K562 (cell line): ENCODE data around the gene PRR19. TPM values are rescaled to one million over a fixed set of nuclear protein-coding genes. Genes with fewer than 3 reads are reported as not detected.
A peak's percentile ranks its signal among the peaks of the same experiment; 100 is the strongest.

Experiments used
- ATAC-seq: fragments of 200-7000 bp; cut with Tn5 transposase; 3 replicates; pipeline ENCODE4 v1.9.1; 2020; ENCODE audit warnings: moderate library complexity
- BruUV-seq: library from RNA; stranded (reverse); fragments of 400-500 nt; replicated peaks from 2 replicates; lab custom pipeline; 2021; lab: Mats Ljungman, UMichigan
- CTCF ChIA-PET: fragments of 300-600 bp; formaldehyde crosslinking; extraction: SDS; loops from one replicate; lab custom pipeline; 2021; ENCODE audit warnings: low intra/inter-chr PET ratio; lab: Yijun Ruan, JAX
- POLR2A ChIA-PET: fragments of 300-600, 350-650 bp; sonication (Branson Sonifier 250); formaldehyde crosslinking; extraction: SDS; loops from one replicate; lab custom pipeline; 2021; ENCODE audit warnings: antibody characterized with exemption, inconsistent platforms; lab: Yijun Ruan, JAX
- DNase-seq, 4 experiments: peaks; one replicate each; pipeline versions ENCODE4 v3.0.0 to v3.0.0-alpha.2; 2011 to 2018; ENCODE audit warnings: low spot score in 3 of 4, mixed read lengths in 3 of 4; ENCODE audit errors: extremely low read depth in 1 of 4
- FAIRE-seq: peaks from 2 replicates; lab custom pipeline; 2011; peaks lifted over from hg19 to GRCh38; lab: Jason Lieb, UNC
- H2AFZ ChIP-seq: 2 replicates; pipeline ENCODE4 v1.6.0; 2011; ENCODE audit warnings: low read depth, low read length, control low read depth, inconsistent platforms
- H3K27ac ChIP-seq: fragments of 200-600 bp; 3 replicates; pipeline ENCODE4 v1.8.0; 2011; ENCODE audit warnings: low read depth, mild to moderate bottlenecking, control low read depth, inconsistent platforms, low read length, moderate library complexity, mixed read lengths; ENCODE audit errors: extremely low read depth
- H3K27me3 ChIP-seq, 2 experiments: fragments of 300-600 bp in 1 of 2; 2 replicates in 1 of 2; 3 replicates in 1 of 2; pipeline versions ENCODE4 v1.6.0 to v1.8.0; 2011; ENCODE audit warnings: inconsistent platforms in 2 of 2, low read length in 2 of 2, mild to moderate bottlenecking in 1 of 2, mixed read lengths in 1 of 2, moderate library complexity in 1 of 2; ENCODE audit not compliant: control insufficient read depth in 2 of 2, insufficient read depth in 2 of 2
- H3K36me3 ChIP-seq: fragments of 300-600 bp; 3 replicates; pipeline ENCODE4 v1.8.0; 2011; ENCODE audit warnings: mild to moderate bottlenecking, low read length, inconsistent platforms; ENCODE audit not compliant: control insufficient read depth, insufficient read depth
- H3K4me1 ChIP-seq, 2 experiments: fragments of 200-600 bp in 1 of 2; replicated peaks in 1 of 2; 2 replicates in 1 of 2; 3 replicates in 1 of 2; pipeline versions ENCODE4 v1.5.1 to v1.8.0; 2011; ENCODE audit warnings: inconsistent platforms in 2 of 2, low read length in 2 of 2, mild to moderate bottlenecking in 1 of 2, mixed read lengths in 1 of 2, moderate library complexity in 1 of 2; ENCODE audit not compliant: control insufficient read depth in 2 of 2, insufficient read depth in 2 of 2
- H3K4me2 ChIP-seq: 2 replicates; pipeline ENCODE4 v1.6.1; 2011; ENCODE audit warnings: low read length, control low read depth, inconsistent platforms, mixed read lengths; ENCODE audit not compliant: insufficient read depth
- H3K4me3 ChIP-seq: fragments of 200-600 bp; sonication (generic), shearing (Covaris generic); 2 replicates; pipeline ENCODE4 v1.5.1; 2016; ENCODE audit warnings: control low read depth, inconsistent platforms
- H3K79me2 ChIP-seq: fragments of 200-600 bp; 3 replicates; pipeline ENCODE4 v1.8.0; 2011; ENCODE audit warnings: low read length, inconsistent platforms; ENCODE audit not compliant: control insufficient read depth, insufficient read depth
- H3K9ac ChIP-seq, 2 experiments: 2 replicates each; pipeline versions ENCODE4 v1.6.0 to v1.6.1; 2011; ENCODE audit warnings: low read depth in 2 of 2, low read length in 2 of 2, control low read depth in 1 of 2, inconsistent platforms in 1 of 2, mild to moderate bottlenecking in 1 of 2, mixed read lengths in 1 of 2; ENCODE audit not compliant: insufficient read depth in 1 of 2
- H3K9me1 ChIP-seq: one replicate; pipeline ENCODE4 v1.6.0; 2011; ENCODE audit warnings: inconsistent platforms, mild to moderate bottlenecking, low read length, moderate library complexity; ENCODE audit not compliant: control insufficient read depth, insufficient read depth
- H3K9me3 ChIP-seq: replicated peaks from 2 replicates; pipeline ENCODE4 v1.5.1; 2011; ENCODE audit warnings: low read depth, low read length, inconsistent platforms; ENCODE audit not compliant: control insufficient read depth, insufficient read depth
- H4K20me1 ChIP-seq: replicated peaks from 2 replicates; pipeline ENCODE4 v1.6.1; 2011; ENCODE audit warnings: low read length, inconsistent platforms, mixed read lengths; ENCODE audit not compliant: control insufficient read depth, insufficient read depth
- LEF1 ChIP-seq: fragments of 450-650 bp; IDR thresholded peaks from 2 replicates; pipeline ENCODE4 v1.6.1; 2016; ENCODE audit warnings: mild to moderate bottlenecking
- POLR2A ChIP-seq: fragments of 450-650 bp; conservative IDR thresholded peaks from 2 replicates; pipeline ENCODE4 v1.6.1; 2016
- POLR2G ChIP-seq: fragments of 200-400 bp; formaldehyde crosslinking; IDR thresholded peaks from 2 replicates; pipeline ENCODE4 v1.6.1; 2017; ENCODE audit warnings: low read depth, mild to moderate bottlenecking, antibody characterized with exemption, low read length, moderate library complexity
- RBFOX2 ChIP-seq: fragments of 200-400 bp; formaldehyde crosslinking; IDR thresholded peaks from 2 replicates; pipeline ENCODE4 v1.6.1; 2017; ENCODE audit warnings: low read depth, mild to moderate bottlenecking, low read length, moderate library complexity
- TFAP4 ChIP-seq: sonication (generic); formaldehyde crosslinking; IDR thresholded peaks from 2 replicates; pipeline ENCODE4 v1.8.0; 2022; ENCODE audit warnings: missing genetic modification reagents, mild to moderate bottlenecking, moderate library complexity, borderline replicate concordance
- ZBTB33 ChIP-seq: sonication (generic); formaldehyde crosslinking; IDR thresholded peaks from 2 replicates; pipeline ENCODE4 v1.8.1; 2023; ENCODE audit warnings: mild to moderate bottlenecking, missing genetic modification reagents
- ZNF518B ChIP-seq: fragments of 250-450 bp; sonication (Bioruptor Pico); IDR thresholded peaks from 2 replicates; pipeline ENCODE4 v1.5.0; 2021; ENCODE audit warnings: mild to moderate bottlenecking, moderate library complexity
- WGBS: fragments of 100-300 bp; shearing (Covaris generic); methylation state at CpG from one replicate; pipeline ENCODE4 v1.1.6; 2016; ENCODE audit warnings: low coverage, mixed read lengths; ENCODE audit not compliant: insufficient coverage; ENCODE audit errors: missing lambda C conversion rate; 5-methylcytosine and 5-hydroxymethylcytosine counted together
- in situ Hi-C: fragments of 300-500 bp; cut with MboI; formaldehyde crosslinking; loops from 4 replicates; pipeline ENCODE4 v1.15.0; 2018; ENCODE audit warnings: inconsistent platforms, mixed read lengths
- intact Hi-C: fragments of 100-400 bp; cut with micrococcal nuclease; formaldehyde crosslinking; loops from 2 replicates; pipeline ENCODE4 v1.14.2; 2022
- polyA plus RNA-seq, 8 experiments: library from polyadenylated mRNA; depleted of rRNA in 4 of 8; stranded (reverse) in 5 of 8; unstranded in 3 of 8; fragments of >200 nt; fragmentation: Nextera tagmentation in 2 of 8; fragmentation: Illumina TruSeq in 1 of 8; extraction: Ambion mirVana in 2 of 8; extraction: Trizol in 1 of 8; gene quantifications; 2 replicates each; pipeline versions ENCODE4 v1.2.1 to v1.2.3, GENCODE V29; 2011 to 2014; ENCODE audit warnings: inconsistent platforms in 1 of 8, missing spikeins in 1 of 8
- total RNA-seq, 7 experiments: library from RNA; depleted of rRNA in 6 of 7; stranded (reverse); fragments of >200 nt in 6 of 7; fragmentation: Illumina TruSeq in 2 of 7; extraction: Trizol in 2 of 7; gene quantifications; 2 replicates each; pipeline versions ENCODE4 v1.2.1 to v1.2.3, GENCODE V29; 2011 to 2021; ENCODE audit warnings: low replicate concordance in 1 of 7
- TF ChIP-seq, protein P1 (sequence below), 3 experiments: IDR thresholded peaks in 2 of 3; conservative IDR thresholded peaks in 1 of 3; 2 replicates each; pipeline ENCODE4 v1.5.1; 2011 to 2012; ENCODE audit warnings: low read length in 3 of 3, mild to moderate bottlenecking in 3 of 3, control low read depth in 2 of 3, improper control_type of control experiment in 1 of 3, inconsistent platforms in 1 of 3, low read depth in 1 of 3, mixed read lengths in 1 of 3, moderate library complexity in 1 of 3; ENCODE audit not compliant: insufficient read depth in 2 of 3

PRR19 gene
- total and polyA plus RNA-seq, 9 of the 15 experiments (the other 6 are each of a cell fraction or from before 2014, with no cell fraction given) = 0.10 to 1.6 (median 0.54) TPM

DNA sequence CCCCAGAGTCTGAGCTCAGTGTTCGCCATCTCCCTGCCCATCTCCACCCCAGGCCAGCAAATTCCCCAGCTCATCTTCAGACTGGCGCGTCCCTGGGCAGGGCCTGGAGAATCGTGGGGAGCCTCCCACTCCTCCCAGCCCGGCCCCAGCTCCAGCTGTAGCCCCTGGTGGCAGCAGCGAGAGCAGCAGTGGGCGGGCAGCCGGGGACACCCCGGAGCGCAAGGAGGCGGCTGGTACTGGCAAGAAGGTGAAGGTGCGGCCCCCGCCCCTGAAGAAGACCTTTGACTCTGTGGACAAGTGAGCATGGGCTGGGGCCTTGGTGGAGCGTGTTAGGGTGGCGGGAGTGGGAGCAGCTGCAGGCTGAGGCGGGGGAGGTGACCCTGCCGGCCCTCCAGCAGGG lies 8.4 kb upstream of the PRR19 start:
- H4K20me1 ChIP-seq = peaks cover 7% of the 10 kb centered on the region; the same call in 1 of the 2 replicates
- H3K9me1 ChIP-seq = no peaks in the 10 kb centered on the region
- no peak overlapping the region for H3K4me3 ChIP-seq
- H3K27me3 ChIP-seq = no peaks in the 10 kb centered on the region
- no peak overlapping the region for H3K27ac ChIP-seq
- no peaks in the 10 kb centered on the region for H3K9me3 ChIP-seq
- DNase-seq = no peak
- intact Hi-C loops (no loop called here), in situ Hi-C loops (no loop called here)
- peaks cover 0 to 68% of the 10 kb centered on the region in 2 experiments; a peak in 3 of 5 replicates for H3K4me1 ChIP-seq
- TF ChIP-seq POLR2A = 0 out of 2 replicates have a peak, but pooled peaks have one; percentile 5
- peak; percentile 19; the same call in 1 of the 2 replicates for TF ChIP-seq RBFOX2
- no peak for TF ChIP-seq LEF1
- peak; percentile 46; the same call in 1 of the 2 replicates for TF ChIP-seq TFAP4 (CRISPR knock-in tag)
- 0 out of 2 replicates have a peak, but pooled peaks have one; percentile 23 for TF ChIP-seq POLR2G
- TF ChIP-seq ZNF518B (CRISPR knock-in tag) = no peak
- peak; percentile 79 for TF ChIP-seq ZBTB33 (CRISPR knock-in tag)
- TF ChIP-seq, protein P1, sequence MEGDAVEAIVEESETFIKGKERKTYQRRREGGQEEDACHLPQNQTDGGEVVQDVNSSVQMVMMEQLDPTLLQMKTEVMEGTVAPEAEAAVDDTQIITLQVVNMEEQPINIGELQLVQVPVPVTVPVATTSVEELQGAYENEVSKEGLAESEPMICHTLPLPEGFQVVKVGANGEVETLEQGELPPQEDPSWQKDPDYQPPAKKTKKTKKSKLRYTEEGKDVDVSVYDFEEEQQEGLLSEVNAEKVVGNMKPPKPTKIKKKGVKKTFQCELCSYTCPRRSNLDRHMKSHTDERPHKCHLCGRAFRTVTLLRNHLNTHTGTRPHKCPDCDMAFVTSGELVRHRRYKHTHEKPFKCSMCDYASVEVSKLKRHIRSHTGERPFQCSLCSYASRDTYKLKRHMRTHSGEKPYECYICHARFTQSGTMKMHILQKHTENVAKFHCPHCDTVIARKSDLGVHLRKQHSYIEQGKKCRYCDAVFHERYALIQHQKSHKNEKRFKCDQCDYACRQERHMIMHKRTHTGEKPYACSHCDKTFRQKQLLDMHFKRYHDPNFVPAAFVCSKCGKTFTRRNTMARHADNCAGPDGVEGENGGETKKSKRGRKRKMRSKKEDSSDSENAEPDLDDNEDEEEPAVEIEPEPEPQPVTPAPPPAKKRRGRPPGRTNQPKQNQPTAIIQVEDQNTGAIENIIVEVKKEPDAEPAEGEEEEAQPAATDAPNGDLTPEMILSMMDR (IDR thresholded peaks at IDR 0.05 in 2 of 3, conservative IDR thresholded peaks at IDR 0.05 in 1 of 3; ENCODE audit: insufficient read depth in 2 of 3, low read depth in 1 of 3, low read length in 3 of 3) = peak in 1 of 3 experiments; percentile 5; a peak in 1 of 6 replicates
- ChIA-PET CTCF (no interaction called here), POLR2A (interaction anchor here (0.6 to 1.2 kb wide), 3 partner anchors 8 to 47 kb away, joined by 3 to 5 read pairs (median 3); partner anchors contain the start of genes PAFAH1B3 and PRR19)
- ATAC-seq = no peak
- no peak overlapping the region for H2AFZ ChIP-seq
- H3K79me2 ChIP-seq = no peaks in the 10 kb centered on the region
- 0 out of 4 replicates have a peak overlapping the region, but pooled peaks of 1 of the 2 experiments have one; percentile 9 for H3K9ac ChIP-seq
- FAIRE-seq = no peak
- BruUV-seq = no TSS peak
- WGBS = 89% methylated on average over 6 of the region's 17 CpGs
- peaks cover 89% of the 10 kb centered on the region; the same call in 2 of the 3 replicates for H3K36me3 ChIP-seq
- no peak overlapping the region for H3K4me2 ChIP-seq
